H1 (cell line): ENCODE results near the gene PGM3. TPM values are rescaled to one million over a fixed set of nuclear protein-coding genes. Genes with fewer than 3 reads are reported as not detected.

Experiments
- CTCF ChIA-PET: fragments of 300-600 bp; sonication (Branson Sonifier 250); formaldehyde crosslinking; loops from one replicate; lab custom pipeline; 2021; ENCODE audit not compliant: partially characterized antibody; lab: Charles Lee
- POLR2A ChIA-PET: fragments of 300-600 bp; sonication (Branson Sonifier 250); formaldehyde crosslinking; loops from one replicate; lab custom pipeline; 2021; ENCODE audit warnings: inconsistent platforms; ENCODE audit not compliant: partially characterized antibody; lab: Charles Lee
- DNase-seq, 2 experiments: peaks; one replicate each; pipeline versions ENCODE4 v3.0.0 to v3.0.0-alpha.2; 2010 to 2022; ENCODE audit warnings: low spot score in 2 of 2, low read depth in 1 of 2, mixed read lengths in 1 of 2
- FAIRE-seq: peaks from 2 replicates; lab custom pipeline; 2011; peaks lifted over from hg19 to GRCh38; lab: Jason Lieb, UNC
- H2AFZ ChIP-seq: 2 replicates; pipeline ENCODE4 v1.8.1; 2012; ENCODE audit warnings: low read length, inconsistent platforms
- H2AK5ac ChIP-seq: 2 replicates; pipeline ENCODE4 v1.6.1; 2013; ENCODE audit warnings: low read depth, low read length
- H2BK120ac ChIP-seq: replicated peaks from 2 replicates; pipeline ENCODE3; 2013; ENCODE audit warnings: low read depth, low read length, inconsistent platforms
- H2BK12ac ChIP-seq: 2 replicates; pipeline ENCODE4 v1.6.1; 2013; ENCODE audit warnings: low read depth, low read length
- H2BK15ac ChIP-seq: 2 replicates; pipeline ENCODE4 v1.6.1; 2013; ENCODE audit warnings: low read length
- H2BK20ac ChIP-seq: 2 replicates; pipeline ENCODE4 v1.6.1; 2013; ENCODE audit warnings: low read length
- H2BK5ac ChIP-seq: 2 replicates; pipeline ENCODE4 v1.6.1; 2013; ENCODE audit warnings: low read depth, low read length
- H3K14ac ChIP-seq: 2 replicates; pipeline ENCODE4 v1.6.1; 2013; ENCODE audit warnings: inconsistent platforms; ENCODE audit not compliant: insufficient read length
- H3K18ac ChIP-seq: 2 replicates; pipeline ENCODE4 v1.6.1; 2013; ENCODE audit warnings: low read length; ENCODE audit errors: extremely low read depth
- H3K23ac ChIP-seq: 2 replicates; pipeline ENCODE4 v1.6.1; 2013; ENCODE audit warnings: inconsistent platforms; ENCODE audit not compliant: insufficient read length
- H3K23me2 ChIP-seq: 2 replicates; pipeline ENCODE4 v1.6.1; 2013; ENCODE audit warnings: low read depth, low read length
- H3K27ac ChIP-seq: 2 replicates; pipeline ENCODE4 v1.6.1; 2011; ENCODE audit warnings: low read depth, low read length, inconsistent platforms
- H3K27me3 ChIP-seq, 4 experiments: replicated peaks in 1 of 4; 1 replicate in 1 of 4; 2 replicates in 3 of 4; pipeline versions ENCODE4 v1.6.1 to v1.8.1; 2011 to 2013; ENCODE audit warnings: low read length in 3 of 4, mild to moderate bottlenecking in 3 of 4, inconsistent platforms in 2 of 4, mixed read lengths in 2 of 4, moderate library complexity in 1 of 4; ENCODE audit not compliant: control insufficient read depth in 3 of 4, insufficient read depth in 3 of 4; ENCODE audit errors: extremely low read depth in 1 of 4
- H3K36me3 ChIP-seq, 4 experiments: 2 replicates each; pipeline versions ENCODE4 v1.6.1 to v1.8.1; 2011 to 2013; ENCODE audit warnings: mild to moderate bottlenecking in 4 of 4, low read length in 3 of 4, moderate library complexity in 2 of 4, control low read depth in 1 of 4, inconsistent platforms in 1 of 4; ENCODE audit not compliant: insufficient read depth in 4 of 4, control insufficient read depth in 2 of 4
- H3K4ac ChIP-seq: replicated peaks from 2 replicates; pipeline ENCODE3; 2013; ENCODE audit warnings: low read length, low read depth, mixed read lengths, inconsistent platforms; ENCODE audit not compliant: insufficient read length
- H3K4me1 ChIP-seq, 4 experiments: replicated peaks in 1 of 4; 1 replicate in 1 of 4; 2 replicates in 3 of 4; pipeline versions ENCODE4 v1.6.1 to v1.8.1; 2011 to 2013; ENCODE audit warnings: low read length in 3 of 4, inconsistent platforms in 2 of 4, mixed read lengths in 1 of 4; ENCODE audit not compliant: insufficient read depth in 4 of 4, control insufficient read depth in 3 of 4
- H3K4me2 ChIP-seq, 2 experiments: 2 replicates each; pipeline versions ENCODE4 v1.6.1 to v1.8.1; 2011 to 2013; ENCODE audit warnings: low read depth in 2 of 2, low read length in 2 of 2, control low read depth in 1 of 2, inconsistent platforms in 1 of 2, mild to moderate bottlenecking in 1 of 2; ENCODE audit not compliant: insufficient read depth in 1 of 2
- H3K4me3 ChIP-seq, 4 experiments: fragments of 200-600, 300-600 bp in 1 of 4; sonication (generic), shearing (Covaris generic), sonication (Bioruptor Twin) in 1 of 4; 2 replicates each; pipeline versions ENCODE4 v1.5.1 to v1.8.1; 2011 to 2016; ENCODE audit warnings: low read length in 4 of 4, low read depth in 3 of 4, control low read depth in 2 of 4, inconsistent platforms in 2 of 4, mild to moderate bottlenecking in 2 of 4, mixed read lengths in 1 of 4, moderate library complexity in 1 of 4; ENCODE audit not compliant: insufficient read depth in 2 of 4; ENCODE audit errors: extremely low read depth in 1 of 4
- H3K56ac ChIP-seq: replicated peaks from 2 replicates; pipeline ENCODE3; 2013; ENCODE audit warnings: low read depth, mild to moderate bottlenecking, mixed read lengths, low read length, inconsistent platforms; ENCODE audit not compliant: insufficient read length
- H3K79me1 ChIP-seq: 2 replicates; pipeline ENCODE4 v1.6.1; 2013; ENCODE audit warnings: low read depth, low read length, control low read depth
- H3K79me2 ChIP-seq, 2 experiments: 2 replicates each; pipeline versions ENCODE4 v1.6.1 to v1.8.1; 2012 to 2013; ENCODE audit warnings: low read length in 2 of 2, mild to moderate bottlenecking in 2 of 2, inconsistent platforms in 1 of 2; ENCODE audit not compliant: insufficient read depth in 2 of 2, control insufficient read depth in 1 of 2
- H3K9ac ChIP-seq, 4 experiments: replicated peaks in 1 of 4; 1 replicate in 1 of 4; 2 replicates in 3 of 4; pipeline versions ENCODE4 v1.6.1 to v1.8.1; 2011 to 2013; ENCODE audit warnings: low read depth in 3 of 4, low read length in 3 of 4, control low read depth in 2 of 4, mild to moderate bottlenecking in 2 of 4, moderate library complexity in 2 of 4, inconsistent platforms in 1 of 4; ENCODE audit errors: extremely low read depth in 1 of 4
- H3K9me3 ChIP-seq, 2 experiments: 2 replicates each; pipeline versions ENCODE4 v1.6.1 to v1.8.1; 2012 to 2013; ENCODE audit warnings: mild to moderate bottlenecking in 2 of 2, moderate library complexity in 2 of 2, control low read depth in 1 of 2, inconsistent platforms in 1 of 2, low read depth in 1 of 2, low read length in 1 of 2, mixed read lengths in 1 of 2; ENCODE audit not compliant: insufficient read depth in 2 of 2
- H4K20me1 ChIP-seq, 2 experiments: replicated peaks in 1 of 2; 2 replicates each; pipeline versions ENCODE3 to v1.8.1; 2011 to 2013; ENCODE audit warnings: inconsistent platforms in 2 of 2, low read length in 2 of 2, mild to moderate bottlenecking in 1 of 2; ENCODE audit not compliant: insufficient read depth in 2 of 2, control insufficient read depth in 1 of 2
- H4K5ac ChIP-seq: 2 replicates; pipeline ENCODE4 v1.6.1; 2013; ENCODE audit warnings: low read length, low read depth, mixed read lengths, inconsistent platforms; ENCODE audit not compliant: insufficient read length
- H4K8ac ChIP-seq: 2 replicates; pipeline ENCODE4 v1.8.0; 2013; ENCODE audit warnings: mild to moderate bottlenecking, moderate library complexity, low read length, inconsistent platforms; ENCODE audit not compliant: insufficient read depth; ENCODE audit errors: extremely low read depth
- H4K91ac ChIP-seq: replicated peaks from 2 replicates; pipeline ENCODE3; 2013; ENCODE audit warnings: low read length, mixed read lengths, inconsistent platforms; ENCODE audit not compliant: insufficient read length
- EZH2 ChIP-seq: fragments of 200-600 bp; sonication (generic); IDR thresholded peaks from 2 replicates; pipeline ENCODE4 v1.7.1; 2012; ENCODE audit warnings: low read depth, mild to moderate bottlenecking, moderate library complexity, low read length, inconsistent platforms; ENCODE audit not compliant: severe bottlenecking
- GABPA ChIP-seq: IDR thresholded peaks from 2 replicates; pipeline ENCODE4 v1.6.1; 2011; ENCODE audit warnings: mild to moderate bottlenecking, low read length, moderate library complexity, borderline replicate concordance; ENCODE audit not compliant: insufficient read depth
- RBBP5 ChIP-seq: IDR thresholded peaks from 2 replicates; pipeline ENCODE4 v1.7.1; 2012; ENCODE audit warnings: low read depth, mild to moderate bottlenecking, inconsistent platforms, low read length, moderate library complexity, borderline replicate concordance
- RNF2 ChIP-seq: fragments of 200-900, 300-1000 bp; sonication (generic); IDR thresholded peaks from 2 replicates; pipeline ENCODE4 v1.7.1; 2016; ENCODE audit warnings: borderline replicate concordance, low read depth, mild to moderate bottlenecking, antibody characterized with exemption, low read length; ENCODE audit not compliant: poor library complexity, severe bottlenecking; ENCODE audit errors: missing control alignments
- SP1 ChIP-seq: IDR thresholded peaks from 2 replicates; pipeline ENCODE4 v1.6.1; 2011; ENCODE audit warnings: low read depth, low read length
- TAF7 ChIP-seq: optimal IDR thresholded peaks from 2 replicates; pipeline ENCODE3; 2011; ENCODE audit warnings: low read depth, mild to moderate bottlenecking, inconsistent platforms, low read length, moderate library complexity, borderline replicate concordance
- TCF12 ChIP-seq: IDR thresholded peaks from 2 replicates; pipeline ENCODE4 v1.6.1; 2011; ENCODE audit warnings: low read depth, mild to moderate bottlenecking, low read length
- WGBS, 2 experiments: shearing (Covaris generic) in 1 of 2; methylation state at CpG; one replicate each; pipeline versions ENCODE4 v1.1.6 to v1.1.7; 2013 to 2015; ENCODE audit warnings: low lambda C conversion rate in 2 of 2, mixed read lengths in 2 of 2, inconsistent platforms in 1 of 2, low coverage in 1 of 2, missing lambda C conversion rate in 1 of 2; ENCODE audit not compliant: insufficient replicate concordance in 2 of 2, insufficient coverage in 1 of 2, insufficient read length in 1 of 2; ENCODE audit errors: extremely low coverage in 1 of 2, missing lambda C conversion rate in 1 of 2; 5-methylcytosine and 5-hydroxymethylcytosine counted together
- polyA plus RNA-seq, 7 experiments: library from polyadenylated mRNA; depleted of rRNA in 3 of 7; stranded (reverse) in 5 of 7; unstranded in 2 of 7; fragments of >200 nt in 5 of 7; fragments of 200-250 nt in 2 of 7; gene quantifications; 1 replicate in 5 of 7; 2 replicates in 1 of 7; 4 replicates in 1 of 7; pipeline versions ENCODE4 v1.2.1 to v1.2.3, GENCODE V29; 2011 to 2013; ENCODE audit warnings: missing spikeins in 2 of 7, mixed read lengths in 2 of 7
- total RNA-seq: library from RNA; stranded (reverse); fragmentation: NEBNext Ultra II Directional; extraction: Animal tissue kit (Norgen Biotek cat#: 25700); gene quantifications from 2 replicates; pipeline ENCODE4 v1.2.1, GENCODE V29; 2021
- TF ChIP-seq, protein P1 (sequence below): IDR thresholded peaks from 2 replicates; pipeline ENCODE4 v1.6.1; 2012; ENCODE audit warnings: low read length, inconsistent platforms
- TF ChIP-seq, protein P2 (sequence below): IDR thresholded peaks from 2 replicates; pipeline ENCODE4 v1.6.1; 2012; ENCODE audit warnings: inconsistent platforms

PGM3 gene
- total and polyA plus RNA-seq, 2 of the 8 experiments (the other 6 are each of a cell fraction or from before 2014, with no cell fraction given): 14.5 to 60.5 TPM

DNA sequence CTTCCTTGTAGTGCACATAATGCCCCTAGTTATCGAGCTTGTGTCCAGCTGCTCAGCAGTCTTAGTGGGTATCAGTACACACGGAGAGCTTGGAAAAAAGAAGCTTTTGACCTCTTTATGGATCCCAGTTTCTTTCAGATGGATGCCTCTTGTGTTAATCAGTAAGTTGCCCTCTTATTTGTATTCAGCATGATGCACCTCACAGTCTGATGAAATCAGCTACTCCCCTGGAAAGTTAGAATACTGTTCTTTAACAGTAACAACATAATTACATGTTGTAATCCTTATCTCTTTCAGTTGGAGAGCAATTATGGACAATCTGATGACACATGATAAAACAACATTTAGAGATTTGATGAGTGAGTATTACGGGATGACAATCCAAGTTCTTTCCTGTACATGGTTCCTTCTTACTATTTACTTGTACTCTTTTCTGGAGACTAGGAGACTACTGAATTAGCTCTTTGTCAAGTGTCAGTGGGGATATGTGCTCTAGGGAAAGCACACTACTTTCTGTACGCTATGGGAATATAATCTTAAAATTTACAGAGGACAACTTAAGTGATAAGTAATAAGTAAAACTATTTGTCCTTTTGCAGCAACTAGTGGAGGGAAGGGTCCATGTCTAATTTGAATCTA lies 39.1 kb downstream of the PGM3 start:
- Histone ChIP-seq H3K56ac (no peak overlapping the region), H2BK5ac (no peak overlapping the region), H3K4me1 (no peaks in the 10 kb centered on the region), H2BK12ac (no peak overlapping the region), H3K9me3 (no peaks in the 10 kb centered on the region), H2BK120ac (no peak overlapping the region), H2BK20ac (no peak overlapping the region), H2AK5ac (no peak overlapping the region), H3K18ac (no peak overlapping the region), H3K27me3 (peaks cover 0 to 1% (median 0%) of the 10 kb centered on the region in 4 experiments; a peak in 1 of 7 replicates), H3K36me3 (peaks cover 0 to 48% (median 12%) of the 10 kb centered on the region in 4 experiments; a peak in 5 of 8 replicates), H3K9ac (no peak overlapping the region), H3K14ac (no peak overlapping the region), H2AFZ (no peak overlapping the region), H4K20me1 (peaks cover 0 to 3% of the 10 kb centered on the region in 2 experiments), H3K79me1 (no peaks in the 10 kb centered on the region), H4K8ac (no peak overlapping the region), H4K91ac (no peak overlapping the region), H3K23me2 (no peaks in the 10 kb centered on the region), H3K4me3 (no peak overlapping the region), H3K79me2 (no peaks in the 10 kb centered on the region), H3K23ac (no peak overlapping the region), H3K4ac (no peak overlapping the region), H2BK15ac (no peak overlapping the region), H3K4me2 (no peak overlapping the region), H3K27ac (no peak overlapping the region), H4K5ac (no peak overlapping the region)
- POLR2A ChIA-PET: interaction anchor here (0.5 to 1.0 kb wide), 2 partner anchors 13 to 19 kb away, joined by 3 read pairs; no protein-coding TSS in a partner anchor
- CTCF ChIA-PET: interaction anchor here (1.1 to 1.6 kb wide), 3 partner anchors 11 to 88 kb away, joined by 3 to 7 read pairs (median 5); partner anchors contain the start of gene UBE3D
- FAIRE-seq (no peak), DNase-seq (no peak)
- WGBS, 2 experiments: 91% methylated on average over 4 of the region's 4 CpGs; no CpG with 5 or more reads in 1 of the 2 experiments
- TF ChIP-seq, protein P1, sequence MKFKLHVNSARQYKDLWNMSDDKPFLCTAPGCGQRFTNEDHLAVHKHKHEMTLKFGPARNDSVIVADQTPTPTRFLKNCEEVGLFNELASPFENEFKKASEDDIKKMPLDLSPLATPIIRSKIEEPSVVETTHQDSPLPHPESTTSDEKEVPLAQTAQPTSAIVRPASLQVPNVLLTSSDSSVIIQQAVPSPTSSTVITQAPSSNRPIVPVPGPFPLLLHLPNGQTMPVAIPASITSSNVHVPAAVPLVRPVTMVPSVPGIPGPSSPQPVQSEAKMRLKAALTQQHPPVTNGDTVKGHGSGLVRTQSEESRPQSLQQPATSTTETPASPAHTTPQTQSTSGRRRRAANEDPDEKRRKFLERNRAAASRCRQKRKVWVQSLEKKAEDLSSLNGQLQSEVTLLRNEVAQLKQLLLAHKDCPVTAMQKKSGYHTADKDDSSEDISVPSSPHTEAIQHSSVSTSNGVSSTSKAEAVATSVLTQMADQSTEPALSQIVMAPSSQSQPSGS: no peak
- TF ChIP-seq TAF7 (no peak), RNF2 (no peak), SP1 (no peak), GABPA (no peak), TCF12 (no peak), EZH2 (no peak), RBBP5 (no peak)
- TF ChIP-seq, protein P2, sequence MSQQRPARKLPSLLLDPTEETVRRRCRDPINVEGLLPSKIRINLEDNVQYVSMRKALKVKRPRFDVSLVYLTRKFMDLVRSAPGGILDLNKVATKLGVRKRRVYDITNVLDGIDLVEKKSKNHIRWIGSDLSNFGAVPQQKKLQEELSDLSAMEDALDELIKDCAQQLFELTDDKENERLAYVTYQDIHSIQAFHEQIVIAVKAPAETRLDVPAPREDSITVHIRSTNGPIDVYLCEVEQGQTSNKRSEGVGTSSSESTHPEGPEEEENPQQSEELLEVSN: no peak
